Suprapubic skin (tissue), 4 donors: Measurements from ENCODE around the gene MVD. TPM values are rescaled to one million over a fixed set of nuclear protein-coding genes. Genes with fewer than 3 reads are reported as not detected.

ENCODE experiments used
- DNase-seq, 2 donors: peaks; one replicate each; pipeline ENCODE4 v3.0.0-alpha.2; 2019; ENCODE audit warnings: low spot score in 2 of 2
- H3K27ac ChIP-seq: fragments of 200-600 bp; sonication (generic); one replicate; pipeline ENCODE4 v1.5.1; 2019
- H3K27me3 ChIP-seq: fragments of 200-600 bp; sonication (generic); one replicate; pipeline ENCODE4 v1.5.1; 2019
- H3K36me3 ChIP-seq: fragments of 200-600 bp; sonication (generic); one replicate; pipeline ENCODE4 v1.5.1; 2019
- H3K4me1 ChIP-seq: fragments of 200-600 bp; sonication (generic); one replicate; pipeline ENCODE4 v1.5.1; 2019
- H3K4me3 ChIP-seq: fragments of 200-600 bp; sonication (generic); one replicate; pipeline ENCODE4 v1.5.1; 2019; ENCODE audit warnings: mild to moderate bottlenecking
- H3K9me3 ChIP-seq: fragments of 200-600 bp; sonication (generic); one replicate; pipeline ENCODE4 v1.5.1; 2019
- EP300 ChIP-seq: sonication (generic); formaldehyde crosslinking; IDR thresholded peaks from one replicate; pipeline ENCODE4 v1.6.1; 2017; ENCODE audit warnings: antibody characterized with exemption
- POLR2A ChIP-seq, 2 donors: fragments of 450-650 bp; IDR thresholded peaks; one replicate each; pipeline ENCODE4 v1.6.1; 2017; ENCODE audit warnings: antibody characterized with exemption in 2 of 2, mild to moderate bottlenecking in 2 of 2, moderate library complexity in 2 of 2
- POLR2AphosphoS5 ChIP-seq, 3 donors: sonication (generic); formaldehyde crosslinking; IDR thresholded peaks; one replicate each; pipeline ENCODE4 v1.6.1; 2017; ENCODE audit warnings: antibody characterized with exemption in 3 of 3
- WGBS: methylation state at CpG from one replicate; pipeline ENCODE4 v1.1.5; 2018; 5-methylcytosine and 5-hydroxymethylcytosine counted together
- total RNA-seq, 4 donors: library from RNA; depleted of rRNA; stranded (reverse); fragments of >200 nt; gene quantifications; one replicate each; pipeline ENCODE4 v1.1.0, GENCODE V29; 2016
- TF ChIP-seq, protein P1 (sequence below), 2 donors: fragments of 200-600 bp in 1 of 2; fragments of 450-650 bp in 1 of 2; sonication (generic) in 1 of 2; IDR thresholded peaks; one replicate each; pipeline ENCODE4 v1.5.1; 2016 to 2019; ENCODE audit warnings: antibody characterized with exemption in 2 of 2, mild to moderate bottlenecking in 1 of 2, moderate library complexity in 1 of 2

Gene MVD
- total RNA-seq, 4 donors from 2014 or later, result 18.9 to 77.6 (median 44.7) TPM

DNA sequence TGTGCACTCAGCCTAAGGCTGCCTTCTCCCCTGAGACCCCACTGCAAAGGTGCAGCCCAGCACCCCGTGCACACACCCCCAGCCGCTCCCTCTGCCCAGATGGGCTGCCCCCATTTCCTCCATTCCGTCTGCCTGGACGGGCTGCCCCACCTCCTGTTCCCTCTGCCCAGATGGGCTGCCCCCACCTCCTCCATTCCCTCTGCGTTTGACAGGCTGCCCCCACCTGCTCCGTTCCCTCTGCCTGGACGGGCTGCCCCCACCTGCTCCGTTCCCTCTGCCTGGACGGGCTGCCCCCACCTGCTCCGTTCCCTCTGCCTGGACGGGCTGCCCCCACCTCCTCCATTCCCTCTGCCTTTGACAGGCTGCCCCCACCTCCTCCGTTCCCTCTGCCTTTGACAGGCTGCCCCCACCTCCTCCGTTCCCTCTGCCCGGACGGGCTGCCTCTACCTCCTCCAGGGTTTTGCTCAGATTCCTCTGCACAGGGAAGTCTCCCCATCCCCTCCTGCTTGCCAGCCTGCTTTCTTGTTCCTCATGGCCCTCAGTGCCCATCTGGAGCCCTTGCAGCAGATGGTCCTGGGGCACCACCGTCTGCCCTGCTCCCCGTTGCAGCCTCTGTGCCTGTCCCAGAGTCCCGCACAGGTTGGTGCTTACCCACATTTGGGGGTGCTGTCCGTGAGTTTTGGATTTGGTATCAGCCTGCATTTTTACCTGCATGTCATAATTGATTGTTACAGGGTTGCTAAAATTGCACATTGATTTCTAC lies 47.9 kb downstream of the MVD start:
- no peak for DNase-seq
- Histone ChIP-seq H3K27me3 (no peaks in the 10 kb centered on the region), H3K27ac (no peak overlapping the region), H3K4me3 (no peak overlapping the region), H3K9me3 (no peaks in the 10 kb centered on the region), H3K36me3 (peaks cover 48% of the 10 kb centered on the region), H3K4me1 (peaks cover 7% of the 10 kb centered on the region)
- TF ChIP-seq, protein P1, sequence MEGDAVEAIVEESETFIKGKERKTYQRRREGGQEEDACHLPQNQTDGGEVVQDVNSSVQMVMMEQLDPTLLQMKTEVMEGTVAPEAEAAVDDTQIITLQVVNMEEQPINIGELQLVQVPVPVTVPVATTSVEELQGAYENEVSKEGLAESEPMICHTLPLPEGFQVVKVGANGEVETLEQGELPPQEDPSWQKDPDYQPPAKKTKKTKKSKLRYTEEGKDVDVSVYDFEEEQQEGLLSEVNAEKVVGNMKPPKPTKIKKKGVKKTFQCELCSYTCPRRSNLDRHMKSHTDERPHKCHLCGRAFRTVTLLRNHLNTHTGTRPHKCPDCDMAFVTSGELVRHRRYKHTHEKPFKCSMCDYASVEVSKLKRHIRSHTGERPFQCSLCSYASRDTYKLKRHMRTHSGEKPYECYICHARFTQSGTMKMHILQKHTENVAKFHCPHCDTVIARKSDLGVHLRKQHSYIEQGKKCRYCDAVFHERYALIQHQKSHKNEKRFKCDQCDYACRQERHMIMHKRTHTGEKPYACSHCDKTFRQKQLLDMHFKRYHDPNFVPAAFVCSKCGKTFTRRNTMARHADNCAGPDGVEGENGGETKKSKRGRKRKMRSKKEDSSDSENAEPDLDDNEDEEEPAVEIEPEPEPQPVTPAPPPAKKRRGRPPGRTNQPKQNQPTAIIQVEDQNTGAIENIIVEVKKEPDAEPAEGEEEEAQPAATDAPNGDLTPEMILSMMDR (IDR thresholded peaks at IDR 0.05), result no peak
- TF ChIP-seq POLR2A (IDR thresholded peaks at IDR 0.05) (no peak), EP300 (no peak), POLR2AphosphoS5 (IDR thresholded peaks at IDR 0.05) (no peak)
- 91% methylated on average over 18 of the region's 19 CpGs for WGBS

DNA sequence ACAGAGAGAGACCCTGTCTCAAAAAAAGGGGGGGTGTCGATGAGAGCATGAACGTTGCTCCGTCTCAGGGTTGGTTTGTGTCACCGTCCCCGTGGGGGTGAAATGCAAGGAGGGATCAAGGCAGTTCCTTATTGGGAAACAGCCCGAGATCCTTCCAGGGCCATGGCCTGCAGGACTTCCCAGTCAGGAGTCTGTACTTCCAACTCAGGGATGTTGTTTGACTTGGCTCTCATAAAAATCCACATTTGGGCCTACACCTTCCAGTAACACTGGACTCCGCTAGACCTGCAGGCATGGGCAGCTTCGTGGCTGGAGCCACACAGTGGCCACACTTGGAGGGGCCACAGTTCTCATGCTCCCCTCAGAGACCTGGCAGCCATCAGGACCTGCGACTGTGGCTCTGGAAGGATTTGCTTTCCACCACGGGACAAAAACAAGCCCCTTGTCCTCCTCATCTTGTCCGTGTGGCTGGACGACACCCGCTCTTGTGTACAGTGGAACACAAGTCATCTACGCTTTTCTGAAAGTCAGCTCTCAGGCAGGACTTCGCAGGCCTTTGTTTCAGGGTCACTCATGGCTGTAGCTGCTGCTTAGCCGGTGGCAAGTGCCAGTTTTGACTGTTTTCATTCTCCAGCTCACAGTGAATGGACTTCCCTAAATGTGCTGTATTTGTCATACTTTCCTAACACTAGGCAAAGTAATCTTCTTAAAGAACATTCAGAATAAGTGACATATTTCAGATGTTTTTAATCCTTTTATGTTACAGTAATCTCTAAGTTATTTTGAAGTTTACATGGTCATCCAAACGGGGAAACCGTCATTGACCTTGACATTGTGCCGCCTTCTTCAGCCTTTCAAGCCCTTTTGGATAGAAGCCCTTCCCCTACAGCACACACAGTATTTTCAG lies 48.7 kb downstream of the MVD start:
- H3K36me3 ChIP-seq, result peaks cover 48% of the 10 kb centered on the region

DNA sequence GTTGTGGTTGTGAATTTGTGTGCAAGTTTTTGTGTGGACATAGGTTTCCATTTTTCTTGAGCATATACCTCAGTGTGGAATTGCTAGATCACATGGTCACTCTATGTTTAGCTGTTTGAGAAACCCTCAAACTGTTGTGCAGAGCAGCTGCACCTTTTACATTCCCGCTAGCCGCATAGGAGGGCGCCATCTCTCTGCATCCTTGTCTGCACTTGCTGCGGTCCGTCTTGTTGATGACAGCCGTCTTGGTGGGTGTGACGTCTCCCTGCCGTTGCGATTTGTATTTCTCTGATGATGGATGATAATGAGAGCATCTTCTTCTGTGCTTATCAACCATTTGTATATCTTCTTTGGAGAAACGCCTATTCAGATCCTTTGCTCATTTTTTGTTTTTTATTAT lies 49.6 kb downstream of the MVD start:
- TF ChIP-seq, protein P1 (IDR thresholded peaks at IDR 0.05), result no peak
- TF ChIP-seq EP300, result no peak
- TF ChIP-seq POLR2AphosphoS5 (IDR thresholded peaks at IDR 0.05), result no peak
- no peak for TF ChIP-seq POLR2A (IDR thresholded peaks at IDR 0.05)

More for the DNA sequence above, 48.7 kb downstream of the MVD start:
- no peak overlapping the region for H3K27ac ChIP-seq
- peaks cover 7% of the 10 kb centered on the region for H3K4me1 ChIP-seq
- TF ChIP-seq POLR2AphosphoS5 (IDR thresholded peaks at IDR 0.05) (no peak), EP300 (no peak)
- TF ChIP-seq, protein P1 (IDR thresholded peaks at IDR 0.05), result no peak
- no peaks in the 10 kb centered on the region for H3K27me3 ChIP-seq
- no peaks in the 10 kb centered on the region for H3K9me3 ChIP-seq
- no peak for DNase-seq
- WGBS, result 86% methylated on average over 18 of the region's 19 CpGs
- no peak overlapping the region for H3K4me3 ChIP-seq

DNA sequence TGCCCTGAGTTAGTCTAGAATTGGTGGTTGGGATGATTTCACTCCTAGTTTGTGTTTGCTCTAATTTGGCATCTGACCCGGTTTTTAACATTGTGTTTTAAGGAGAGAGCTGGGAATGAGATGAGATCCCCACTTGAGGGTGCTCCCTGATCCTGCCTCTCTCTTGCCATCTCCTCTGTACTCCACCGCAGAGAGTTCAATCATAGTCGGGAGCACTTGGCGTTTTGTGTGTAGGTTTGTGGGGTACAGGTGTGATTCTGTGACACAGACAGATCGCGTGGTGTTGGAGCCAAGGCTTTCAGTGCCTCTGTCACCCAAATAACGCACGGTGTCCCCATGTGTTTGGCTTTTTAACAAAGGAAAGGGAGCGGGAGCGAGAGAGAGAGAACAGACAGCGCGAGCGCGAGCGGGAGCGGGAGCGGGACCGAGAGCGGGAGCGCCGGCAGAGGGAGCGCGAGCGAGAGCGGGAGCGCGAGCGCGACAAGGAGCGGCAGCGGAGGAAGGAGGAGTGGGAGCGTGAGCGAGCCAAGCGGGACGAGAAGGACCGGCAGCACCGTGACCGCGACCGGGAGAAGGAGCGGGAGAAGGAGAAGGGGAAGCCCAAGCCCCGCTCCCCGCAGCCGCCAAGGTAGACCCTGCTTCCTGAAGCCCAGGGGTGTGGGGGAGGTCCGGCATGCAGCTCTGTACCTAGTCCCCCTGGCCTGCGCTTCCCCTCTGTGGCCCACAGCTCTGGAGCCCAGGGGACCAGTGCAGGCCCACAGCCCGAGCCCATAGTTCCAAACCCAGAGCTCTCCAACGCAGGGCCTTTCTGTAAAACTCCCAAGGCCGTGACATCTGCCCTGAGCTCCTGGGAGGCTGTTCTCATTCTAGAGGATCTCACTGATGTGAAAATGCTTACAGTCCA lies 51.7 kb downstream of the MVD start:
- no peaks in the 10 kb centered on the region for H3K9me3 ChIP-seq
- no peaks in the 10 kb centered on the region for H3K4me1 ChIP-seq
- DNase-seq, result no peak
- no peak overlapping the region for H3K4me3 ChIP-seq
- 87% methylated on average over 46 of the region's 49 CpGs for WGBS
- no peaks in the 10 kb centered on the region for H3K27me3 ChIP-seq
- H3K36me3 ChIP-seq, result peaks cover 58% of the 10 kb centered on the region
- TF ChIP-seq POLR2AphosphoS5 (IDR thresholded peaks at IDR 0.05) (no peak), EP300 (no peak), POLR2A (IDR thresholded peaks at IDR 0.05) (no peak)
- TF ChIP-seq, protein P1 (IDR thresholded peaks at IDR 0.05), result no peak
- H3K27ac ChIP-seq, result no peak overlapping the region

More for the DNA sequence above, 49.6 kb downstream of the MVD start:
- Histone ChIP-seq H3K27me3 (no peaks in the 10 kb centered on the region), H3K4me3 (no peak overlapping the region), H3K27ac (no peak overlapping the region), H3K36me3 (peaks cover 52% of the 10 kb centered on the region), H3K4me1 (peaks cover 7% of the 10 kb centered on the region), H3K9me3 (no peaks in the 10 kb centered on the region)
- WGBS, result 89% methylated on average over 10 of the region's 10 CpGs
- DNase-seq, result no peak
